GM12892 (cell line): ENCODE data around the gene DPYD.
A peak's percentile ranks its signal among the peaks of the same experiment; 100 is the strongest.

Experiments used
- DNase-seq: peaks from one replicate; pipeline ENCODE4 v3.0.0; 2011; ENCODE audit not compliant: insufficient read length
- FAIRE-seq: peaks from 2 replicates; lab custom pipeline; 2011; peaks lifted over from hg19 to GRCh38; lab: Jason Lieb, UNC
- POLR2A ChIP-seq: IDR thresholded peaks from 2 replicates; pipeline ENCODE4 v1.6.1; 2011; ENCODE audit warnings: low read depth, low read length, control low read depth
- POLR2AphosphoS5 ChIP-seq: IDR thresholded peaks from 2 replicates; pipeline ENCODE4 v1.6.1; 2011; ENCODE audit warnings: low read depth, low read length, control low read depth
- TAF1 ChIP-seq: IDR thresholded peaks from 2 replicates; pipeline ENCODE4 v1.6.1; 2011; ENCODE audit warnings: low read depth, mild to moderate bottlenecking, control low read depth, low read length, borderline replicate concordance

Gene DPYD

GRCh38 chr1:97151651-97152050 is 769.2 kb downstream of the DPYD start:
- FAIRE-seq = no peak
- DNase-seq = no peak
- TF ChIP-seq POLR2A = no peak
- TF ChIP-seq TAF1 = no peak
- TF ChIP-seq POLR2AphosphoS5 = no peak

DNA sequence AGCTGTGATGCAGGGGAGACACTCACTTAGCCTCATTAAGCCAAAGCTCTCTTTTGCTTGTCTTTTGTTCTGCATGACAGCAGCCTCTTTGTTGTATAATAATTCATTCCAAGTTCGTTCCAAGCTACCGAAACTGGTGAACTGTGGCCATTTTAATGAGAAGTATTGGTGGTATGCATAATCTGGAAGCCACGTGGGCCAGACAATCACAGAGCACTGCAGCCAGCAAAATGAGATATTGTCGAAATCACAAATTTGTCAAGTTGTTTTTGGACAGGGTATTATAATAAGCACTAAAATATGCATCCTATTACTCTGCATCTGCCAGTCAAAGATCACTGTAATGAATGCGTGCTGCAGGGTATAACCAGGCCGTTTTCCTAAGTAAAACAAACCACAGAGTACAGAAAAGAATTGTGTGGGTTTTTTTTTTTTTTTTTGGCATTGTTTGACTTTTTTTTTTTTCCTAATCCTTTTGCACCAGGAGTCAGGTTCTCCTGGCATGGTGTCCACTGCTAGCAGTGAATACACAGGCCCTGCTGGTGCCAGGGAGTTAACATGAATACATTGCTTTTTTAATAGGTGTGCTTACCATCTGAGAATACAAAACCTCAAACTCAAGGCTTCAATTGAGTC is 775.4 kb downstream of the DPYD start:
- no peak for TF ChIP-seq POLR2A
- FAIRE-seq (no peak), DNase-seq (no peak)

- TF ChIP-seq POLR2AphosphoS5 = no peak
- TF ChIP-seq TAF1 = no peak
- TF ChIP-seq POLR2A = no peak
- FAIRE-seq (no peak), DNase-seq (no peak)
Observed at GRCh38 chr1:97144527-97144926, 776.3 kb downstream of the DPYD start.

GRCh38 chr1:97143236-97143882 is 777.5 kb downstream of the DPYD start:
- DNase-seq = no peak

GRCh38 chr1:97140611-97141010 is 780.2 kb downstream of the DPYD start:
- no peak for TF ChIP-seq POLR2AphosphoS5
- no peak for TF ChIP-seq TAF1
- no peak for TF ChIP-seq POLR2A
- FAIRE-seq = no peak
- no peak for DNase-seq

More at GRCh38 chr1:97143236-97143882, 777.5 kb downstream of the DPYD start:
- TF ChIP-seq POLR2A (no peak), TAF1 (no peak), POLR2AphosphoS5 (no peak)
- FAIRE-seq = no peak

GRCh38 chr1:97139512-97139911 is 781.3 kb downstream of the DPYD start:
- DNase-seq (no peak), FAIRE-seq (no peak)
- TF ChIP-seq POLR2AphosphoS5 (no peak), TAF1 (no peak), POLR2A (no peak)

DNA sequence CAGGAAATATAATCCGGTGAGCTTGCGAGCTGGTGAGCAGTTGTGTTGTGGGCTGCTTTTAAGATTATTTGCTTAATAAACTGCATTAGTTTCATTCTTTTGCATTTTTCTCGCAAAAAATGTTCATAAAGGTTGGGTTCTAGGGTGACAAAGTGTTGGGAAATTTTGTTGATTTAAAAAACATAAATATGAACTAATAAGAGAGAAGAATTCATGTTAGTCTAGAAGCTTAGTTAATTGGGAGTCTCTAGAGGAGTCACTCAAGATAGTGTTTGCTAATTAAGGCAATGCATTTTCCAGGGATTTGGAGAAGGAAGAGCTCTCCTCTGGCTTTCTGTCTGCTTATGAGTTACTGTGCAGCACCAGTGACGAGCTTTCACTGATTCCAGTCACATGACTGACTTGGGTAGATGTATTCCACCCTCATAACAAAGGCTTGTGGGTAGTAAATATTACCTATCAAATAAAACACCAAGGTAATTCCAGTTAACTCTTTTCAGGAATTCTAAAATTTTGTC is 782.3 kb downstream of the DPYD start:
- TF ChIP-seq POLR2A = no peak
- TF ChIP-seq POLR2AphosphoS5 = no peak
- TF ChIP-seq TAF1 = no peak
- no peak for DNase-seq
- no peak for FAIRE-seq

- peak; percentile 48 for FAIRE-seq
- no peak for DNase-seq
- TF ChIP-seq POLR2A (no peak), TAF1 (no peak), POLR2AphosphoS5 (no peak)
Observed at GRCh38 chr1:97137862-97138514, 782.8 kb downstream of the DPYD start.

DNA sequence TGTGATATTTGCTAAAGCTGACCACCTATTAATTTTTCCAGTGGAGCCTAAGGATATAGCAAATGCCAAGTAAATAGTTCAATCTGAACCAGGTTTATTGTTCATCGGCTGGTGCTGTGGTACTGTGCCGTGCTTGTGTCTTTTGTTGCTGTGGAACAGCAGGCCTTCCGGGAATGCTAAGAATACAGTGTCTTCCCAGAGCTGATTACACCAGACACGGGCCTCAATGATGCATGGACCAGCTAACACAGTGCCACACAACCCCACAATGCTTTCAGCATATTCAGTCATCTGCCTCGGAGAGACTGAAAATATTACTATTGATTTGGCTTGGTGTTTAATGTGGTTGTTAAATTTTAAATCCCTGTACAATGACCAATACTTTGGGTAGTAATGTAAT is 783.8 kb downstream of the DPYD start:
- DNase-seq (no peak), FAIRE-seq (no peak)
- no peak for TF ChIP-seq POLR2AphosphoS5
- TF ChIP-seq TAF1 = no peak
- TF ChIP-seq POLR2A = no peak

- DNase-seq (no peak), FAIRE-seq (no peak)
- TF ChIP-seq TAF1 (no peak), POLR2A (no peak), POLR2AphosphoS5 (no peak)
Observed at GRCh38 chr1:97135972-97136371, 784.9 kb downstream of the DPYD start.

DNA sequence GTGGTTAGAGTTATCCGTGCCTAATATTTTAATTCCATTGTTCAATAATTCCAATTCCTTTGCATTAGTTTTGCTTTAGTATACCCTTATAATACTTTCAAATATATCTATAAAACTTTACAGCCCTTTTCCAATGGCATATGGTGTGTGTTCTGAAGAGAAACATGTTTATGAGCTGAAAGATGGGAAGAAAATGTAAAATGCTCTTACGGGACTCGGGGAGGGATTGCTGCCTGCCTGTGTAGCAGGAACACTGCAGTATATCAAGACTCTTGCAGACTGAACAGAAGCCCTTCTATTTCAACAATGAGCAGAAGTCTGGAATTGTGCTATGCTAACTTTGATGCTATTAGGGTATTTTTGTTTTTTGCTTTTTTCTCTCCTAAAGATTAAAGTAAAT is 792.4 kb downstream of the DPYD start:
- no peak for DNase-seq
- FAIRE-seq = no peak
- TF ChIP-seq POLR2AphosphoS5 (no peak), TAF1 (no peak), POLR2A (no peak)

GRCh38 chr1:97123717-97124431 is 797.0 kb downstream of the DPYD start:
- TF ChIP-seq TAF1 = no peak
- no peak for TF ChIP-seq POLR2AphosphoS5
- FAIRE-seq (no peak), DNase-seq (no peak)
